Esophagus (tissue), 2 donors: ENCODE measurements around the gene HRH1. TPM values are rescaled to one million over a fixed set of nuclear protein-coding genes. Genes with fewer than 3 reads are reported as not detected.
A peak's percentile ranks its signal among the peaks of the same experiment; 100 is the strongest.

ENCODE experiments used
- H3K27ac ChIP-seq, 2 donors: one replicate each; pipeline ENCODE4 v1.5.1; 2013; ENCODE audit warnings: low read depth in 2 of 2, mild to moderate bottlenecking in 2 of 2, inconsistent platforms in 1 of 2, low read length in 1 of 2, moderate library complexity in 1 of 2
- H3K27me3 ChIP-seq, 2 donors: one replicate each; pipeline ENCODE4 v1.6.1; 2013; ENCODE audit warnings: low read length in 2 of 2, control low read depth in 1 of 2, mild to moderate bottlenecking in 1 of 2; ENCODE audit not compliant: insufficient read depth in 2 of 2, control insufficient read depth in 1 of 2
- H3K36me3 ChIP-seq, 2 donors: one replicate each; pipeline ENCODE4 v1.6.1; 2013; ENCODE audit warnings: low read length in 1 of 2; ENCODE audit not compliant: control insufficient read depth in 2 of 2, insufficient read depth in 2 of 2
- H3K4me1 ChIP-seq, 2 donors: one replicate each; pipeline ENCODE4 v1.6.1; 2013; ENCODE audit warnings: low read length in 1 of 2; ENCODE audit not compliant: control insufficient read depth in 2 of 2, insufficient read depth in 2 of 2
- H3K4me3 ChIP-seq, 2 donors: one replicate each; pipeline ENCODE4 v1.5.1; 2013; ENCODE audit warnings: low read length in 2 of 2, mild to moderate bottlenecking in 2 of 2, low read depth in 1 of 2, moderate library complexity in 1 of 2
- H3K9me3 ChIP-seq, 2 donors: one replicate each; pipeline ENCODE4 v1.6.1; 2013; ENCODE audit warnings: mild to moderate bottlenecking in 2 of 2, low read depth in 1 of 2, low read length in 1 of 2, moderate library complexity in 1 of 2; ENCODE audit not compliant: control insufficient read depth in 2 of 2, insufficient read depth in 1 of 2
- WGBS, 2 donors: extraction: QIAGEN DNeasy Blood & Tissue Kit; methylation state at CpG; one replicate each; pipeline ENCODE4 v1.1.7; 2013; 5-methylcytosine and 5-hydroxymethylcytosine counted together
- polyA plus RNA-seq, 2 donors: library from polyadenylated mRNA; stranded (reverse); fragments of 200-250 nt; gene quantifications; one replicate each; pipeline ENCODE4 v1.2.3, GENCODE V29; 2013
- donor health status: healthy with polysubstance abuse.
- donor health status: Bipolar disorder and iron deficiency.

HRH1 gene
- polyA plus RNA-seq, 2 donors = 1.2 to 2.2 TPM

- no peaks in the 10 kb centered on the region for H3K36me3 ChIP-seq
- H3K4me1 ChIP-seq = no peaks in the 10 kb centered on the region
- H3K9me3 ChIP-seq = no peaks in the 10 kb centered on the region
- no peaks in the 10 kb centered on the region for H3K27me3 ChIP-seq
- peak overlapping the region; percentile 50 to 51 for H3K4me3 ChIP-seq
- WGBS, 2 donors = 3 to 6% methylated on average over 10 of the region's 10 CpGs
- peak overlapping the region in 1 of 2 donors; percentile 69 for H3K27ac ChIP-seq
Measured at GRCh38 chr3:11154953-11155325, 646 bp downstream of the HRH1 start.

GRCh38 chr3:11155341-11156025 is 1.2 kb downstream of the HRH1 start:
- peak overlapping the region; percentile 50 to 51 for H3K4me3 ChIP-seq

DNA sequence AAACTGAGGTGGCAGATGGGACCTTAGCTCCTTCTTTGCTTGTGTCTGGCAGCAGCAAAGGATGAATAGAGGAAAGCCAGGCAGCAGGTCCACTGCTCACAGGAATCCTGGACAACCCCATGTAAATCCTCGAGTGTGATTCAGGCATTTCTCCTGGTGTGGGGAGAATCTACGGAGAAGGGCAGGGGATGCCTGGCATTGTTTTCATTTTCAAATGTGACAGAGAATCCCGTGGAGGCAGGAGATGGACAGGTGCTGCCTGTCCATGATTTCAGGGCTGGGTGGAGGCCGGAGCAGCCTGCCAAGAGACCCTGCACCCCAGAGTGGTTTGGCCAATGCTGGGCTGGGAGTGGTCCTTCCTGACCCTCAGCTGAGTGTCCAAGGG is 1.7 kb downstream of the HRH1 start:
- Histone ChIP-seq H3K4me1 (no peaks in the 10 kb centered on the region), H3K4me3 (no peak overlapping the region)

More at GRCh38 chr3:11155341-11156025, 1.2 kb downstream of the HRH1 start:
- Histone ChIP-seq H3K27me3 (no peaks in the 10 kb centered on the region), H3K36me3 (no peaks in the 10 kb centered on the region), H3K4me1 (no peaks in the 10 kb centered on the region), H3K9me3 (no peaks in the 10 kb centered on the region), H3K27ac (peak overlapping the region in 1 of 2 donors; percentile 69)
- WGBS, 2 donors = 6% methylated on average over 8 of the region's 8 CpGs

DNA sequence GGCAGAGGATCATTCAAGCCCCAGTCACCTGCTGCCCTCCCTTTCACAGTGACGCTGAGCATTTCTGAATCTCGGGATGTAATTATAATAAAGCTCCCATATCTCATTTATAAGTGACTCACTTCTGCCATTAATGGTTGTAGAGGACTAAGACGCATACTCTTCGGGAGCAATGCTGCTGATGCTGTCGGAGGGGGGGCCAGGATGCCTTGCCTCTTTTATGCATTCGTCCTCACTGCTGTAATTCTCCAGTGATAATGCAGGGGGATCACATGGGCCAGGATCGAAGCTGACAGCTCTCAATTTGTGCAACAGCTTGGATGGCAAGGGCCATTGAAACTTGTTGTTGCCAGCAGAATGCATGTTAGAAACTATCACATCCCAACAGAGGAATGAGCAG is 3.1 kb downstream of the HRH1 start:
- peaks cover 0 to 2% of the 10 kb centered on the region in 2 donors for H3K4me1 ChIP-seq
- no peaks in the 10 kb centered on the region for H3K9me3 ChIP-seq
- H3K27me3 ChIP-seq = no peaks in the 10 kb centered on the region
- no peak overlapping the region for H3K4me3 ChIP-seq
- no peak overlapping the region for H3K27ac ChIP-seq
- 69 to 84% methylated on average over 7 of the region's 7 CpGs for WGBS, 2 donors
- H3K36me3 ChIP-seq = no peaks in the 10 kb centered on the region

More for the DNA sequence above, 1.7 kb downstream of the HRH1 start:
- H3K9me3 ChIP-seq = no peaks in the 10 kb centered on the region
- no peaks in the 10 kb centered on the region for H3K36me3 ChIP-seq
- no peaks in the 10 kb centered on the region for H3K27me3 ChIP-seq
- WGBS, 2 donors = 70 to 78% methylated on average over 4 of the region's 4 CpGs
- H3K27ac ChIP-seq = no peak overlapping the region

DNA sequence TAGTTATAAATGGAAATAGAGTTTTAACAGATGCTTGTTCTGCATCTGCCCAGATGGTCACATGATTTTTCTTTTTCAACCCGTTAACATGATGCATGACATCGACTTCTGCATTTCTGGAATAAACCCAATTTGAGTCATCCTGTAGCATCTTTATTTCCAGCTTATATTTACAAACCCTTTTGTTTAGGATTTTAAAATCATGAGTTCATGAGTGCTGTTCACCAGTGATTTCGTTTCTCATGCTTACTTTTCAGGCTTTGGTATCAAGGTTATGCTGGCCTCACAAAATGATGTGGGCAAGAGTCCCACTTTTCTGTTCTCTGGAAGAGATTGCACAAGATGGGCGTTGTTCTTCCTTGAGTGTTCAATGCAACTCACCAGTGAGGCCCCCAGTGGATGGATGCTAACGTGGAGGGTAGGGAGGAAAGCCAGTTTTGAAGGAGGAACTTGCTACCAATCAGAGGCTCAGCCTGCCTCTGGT is 5.2 kb downstream of the HRH1 start:
- no peaks in the 10 kb centered on the region for H3K9me3 ChIP-seq
- no peak overlapping the region for H3K27ac ChIP-seq
- no peaks in the 10 kb centered on the region for H3K27me3 ChIP-seq
- peaks cover 0 to 2% of the 10 kb centered on the region in 2 donors for H3K4me1 ChIP-seq
- 14 to 31% methylated on average over 5 of the region's 5 CpGs for WGBS, 2 donors
- no peaks in the 10 kb centered on the region for H3K36me3 ChIP-seq
- H3K4me3 ChIP-seq = no peak overlapping the region

- WGBS, 2 donors = 81 to 89% methylated on average over 7 of the region's 7 CpGs
- Histone ChIP-seq H3K4me1 (peaks cover 0 to 2% of the 10 kb centered on the region in 2 donors), H3K36me3 (no peaks in the 10 kb centered on the region), H3K9me3 (no peaks in the 10 kb centered on the region), H3K27ac (no peak overlapping the region), H3K27me3 (no peaks in the 10 kb centered on the region), H3K4me3 (no peak overlapping the region)
Measured at GRCh38 chr3:11161666-11162065, 7.4 kb downstream of the HRH1 start.

- no peaks in the 10 kb centered on the region for H3K27me3 ChIP-seq
- no peak overlapping the region for H3K27ac ChIP-seq
- no peak overlapping the region for H3K4me3 ChIP-seq
- H3K9me3 ChIP-seq = no peaks in the 10 kb centered on the region
- no peaks in the 10 kb centered on the region for H3K36me3 ChIP-seq
- peaks cover 0 to 2% of the 10 kb centered on the region in 2 donors for H3K4me1 ChIP-seq
- 72 to 87% methylated on average over 6 of the region's 6 CpGs for WGBS, 2 donors
Measured at GRCh38 chr3:11162401-11163345, 8.4 kb downstream of the HRH1 start.

DNA sequence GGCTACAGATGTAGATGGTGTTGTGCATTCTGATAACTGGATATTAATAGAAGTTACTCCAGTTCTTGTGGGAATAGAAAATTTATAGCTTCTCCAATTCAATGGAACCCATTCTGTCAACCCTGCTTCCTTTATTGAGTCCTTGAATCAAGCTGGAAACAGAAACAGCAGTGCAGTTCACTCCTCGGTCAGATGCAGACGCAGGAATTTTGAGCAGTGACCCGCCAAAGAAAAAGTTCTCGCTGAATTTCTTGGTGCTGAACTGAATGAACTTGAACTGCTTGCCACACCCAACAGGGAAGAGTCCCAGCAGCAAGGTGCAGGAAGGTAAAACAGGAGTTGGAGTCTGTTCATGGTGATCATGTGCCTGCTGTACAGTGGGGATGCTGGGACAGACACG is 10.3 kb downstream of the HRH1 start:
- Histone ChIP-seq H3K27me3 (no peaks in the 10 kb centered on the region), H3K9me3 (no peaks in the 10 kb centered on the region), H3K27ac (no peak overlapping the region), H3K4me3 (no peak overlapping the region), H3K4me1 (peaks cover 0 to 2% of the 10 kb centered on the region in 2 donors), H3K36me3 (no peaks in the 10 kb centered on the region)
- WGBS, 2 donors = 30 to 45% methylated on average over 5 of the region's 5 CpGs

GRCh38 chr3:11165476-11165875 is 11.2 kb downstream of the HRH1 start:
- Histone ChIP-seq H3K4me3 (no peak overlapping the region), H3K36me3 (no peaks in the 10 kb centered on the region), H3K4me1 (peaks cover 2% of the 10 kb centered on the region in 2 donors), H3K27me3 (no peaks in the 10 kb centered on the region), H3K9me3 (no peaks in the 10 kb centered on the region), H3K27ac (no peak overlapping the region)
- 69 to 72% methylated on average over 8 of the region's 8 CpGs for WGBS, 2 donors
